Stomach (tissue), 4 donors: ENCODE data around the gene CDH15.

ENCODE experiments used
- EP300 ChIP-seq: sonication (generic); formaldehyde crosslinking; IDR thresholded peaks from one replicate; pipeline ENCODE4 v1.6.1; 2017; ENCODE audit warnings: antibody characterized with exemption
- POLR2A ChIP-seq, 4 donors: fragments of 450-650 bp; IDR thresholded peaks; one replicate each; pipeline ENCODE4 v1.6.1; 2016; ENCODE audit warnings: antibody characterized with exemption in 4 of 4, control low read depth in 2 of 4, mild to moderate bottlenecking in 1 of 4, moderate library complexity in 1 of 4
- POLR2AphosphoS5 ChIP-seq, 3 donors: sonication (generic); formaldehyde crosslinking; IDR thresholded peaks; one replicate each; pipeline ENCODE4 v1.6.1; 2016; ENCODE audit warnings: antibody characterized with exemption in 3 of 3
- TF ChIP-seq, protein P1 (sequence below), 7 experiments: fragments of 450-650 bp in 4 of 7; fragments of 200-600 bp in 3 of 7; sonication (generic) in 3 of 7; IDR thresholded peaks; one replicate each; pipeline ENCODE4 v1.5.1; 2016 to 2019; ENCODE audit warnings: antibody characterized with exemption in 7 of 7, control low read depth in 2 of 7, mild to moderate bottlenecking in 1 of 7

DNA sequence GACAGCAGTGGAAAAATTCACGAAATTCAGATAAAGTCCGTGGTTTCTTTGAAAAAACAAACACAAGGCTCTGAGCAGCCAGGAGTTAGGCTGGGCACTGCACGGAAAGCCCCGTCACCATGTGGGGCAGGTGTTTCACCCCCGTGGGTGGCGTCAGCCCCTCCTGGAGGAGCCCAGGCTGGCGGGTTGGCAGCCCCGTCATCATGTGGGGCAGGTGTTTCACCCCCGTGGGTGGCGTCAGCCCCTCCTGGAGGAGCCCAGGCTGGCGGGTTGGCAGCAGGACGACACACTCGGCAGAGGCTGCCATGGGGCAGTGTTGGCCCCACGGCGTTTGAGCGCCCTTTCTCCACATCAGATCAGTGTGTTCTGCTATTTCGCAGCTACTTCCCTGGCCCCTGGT lies 39.8 kb upstream of the CDH15 start:
- TF ChIP-seq POLR2A (IDR thresholded peaks at IDR 0.05) (no peak), EP300 (no peak), POLR2AphosphoS5 (IDR thresholded peaks at IDR 0.05) (no peak)
- TF ChIP-seq, protein P1, sequence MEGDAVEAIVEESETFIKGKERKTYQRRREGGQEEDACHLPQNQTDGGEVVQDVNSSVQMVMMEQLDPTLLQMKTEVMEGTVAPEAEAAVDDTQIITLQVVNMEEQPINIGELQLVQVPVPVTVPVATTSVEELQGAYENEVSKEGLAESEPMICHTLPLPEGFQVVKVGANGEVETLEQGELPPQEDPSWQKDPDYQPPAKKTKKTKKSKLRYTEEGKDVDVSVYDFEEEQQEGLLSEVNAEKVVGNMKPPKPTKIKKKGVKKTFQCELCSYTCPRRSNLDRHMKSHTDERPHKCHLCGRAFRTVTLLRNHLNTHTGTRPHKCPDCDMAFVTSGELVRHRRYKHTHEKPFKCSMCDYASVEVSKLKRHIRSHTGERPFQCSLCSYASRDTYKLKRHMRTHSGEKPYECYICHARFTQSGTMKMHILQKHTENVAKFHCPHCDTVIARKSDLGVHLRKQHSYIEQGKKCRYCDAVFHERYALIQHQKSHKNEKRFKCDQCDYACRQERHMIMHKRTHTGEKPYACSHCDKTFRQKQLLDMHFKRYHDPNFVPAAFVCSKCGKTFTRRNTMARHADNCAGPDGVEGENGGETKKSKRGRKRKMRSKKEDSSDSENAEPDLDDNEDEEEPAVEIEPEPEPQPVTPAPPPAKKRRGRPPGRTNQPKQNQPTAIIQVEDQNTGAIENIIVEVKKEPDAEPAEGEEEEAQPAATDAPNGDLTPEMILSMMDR (IDR thresholded peaks at IDR 0.05) = no peak
